Osteocyte (in vitro differentiated cells): Measurements from ENCODE around the gene OARD1. TPM values are rescaled to one million over a fixed set of nuclear protein-coding genes. Genes with fewer than 3 reads are reported as not detected.

Experiments used
- DNase-seq: peaks from one replicate; pipeline ENCODE4 v3.0.0; 2021; ENCODE audit warnings: mixed read lengths; ENCODE audit not compliant: unreplicated experiment; ENCODE audit errors: extremely low spot score
- H3K27ac Mint-ChIP-seq: one replicate; pipeline ENCODE4 v1.8.0; 2021; ENCODE audit warnings: mild to moderate bottlenecking, mixed read lengths; ENCODE audit not compliant: unreplicated experiment
- H3K27me3 Mint-ChIP-seq: one replicate; pipeline ENCODE4 v1.8.0; 2021; ENCODE audit warnings: mixed read lengths; ENCODE audit not compliant: unreplicated experiment
- H3K36me3 Mint-ChIP-seq: one replicate; pipeline ENCODE4 v1.8.0; 2021; ENCODE audit warnings: mixed read lengths; ENCODE audit not compliant: unreplicated experiment
- H3K4me1 Mint-ChIP-seq: one replicate; pipeline ENCODE4 v1.8.0; 2021; ENCODE audit warnings: mixed read lengths; ENCODE audit not compliant: unreplicated experiment
- H3K4me3 Mint-ChIP-seq: one replicate; pipeline ENCODE4 v1.8.0; 2021; ENCODE audit warnings: mild to moderate bottlenecking, moderate library complexity, mixed read lengths; ENCODE audit not compliant: unreplicated experiment
- H3K9me3 Mint-ChIP-seq: one replicate; pipeline ENCODE4 v1.8.0; 2021; ENCODE audit warnings: mixed read lengths; ENCODE audit not compliant: unreplicated experiment
- CTCF ChIP-seq: fragments of 200-600 bp; sonication (generic); IDR thresholded peaks from 2 replicates; pipeline ENCODE4 v1.5.0; 2021; ENCODE audit warnings: antibody characterized with exemption, mild to moderate bottlenecking, moderate library complexity
- total RNA-seq: library from RNA; stranded (reverse); gene quantifications from 2 replicates; pipeline ENCODE4 v1.2.1, GENCODE V29; 2021

OARD1 gene
- total RNA-seq, 1 donor from 2014 or later: 17.2 TPM

GRCh38 chr6:41045664-41046063 lies 26.5 kb downstream of the OARD1 start:
- peaks cover 10% of the 10 kb centered on the region for H3K4me1 Mint-ChIP-seq
- TF ChIP-seq CTCF: no peak
- no peaks in the 10 kb centered on the region for H3K36me3 Mint-ChIP-seq
- H3K4me3 Mint-ChIP-seq: no peak overlapping the region
- H3K9me3 Mint-ChIP-seq: no peaks in the 10 kb centered on the region
- DNase-seq: no peak
- H3K27me3 Mint-ChIP-seq: peaks cover 11% of the 10 kb centered on the region
- no peak overlapping the region for H3K27ac Mint-ChIP-seq

- Mint-ChIP-seq H3K4me1 (peaks cover 6% of the 10 kb centered on the region), H3K36me3 (no peaks in the 10 kb centered on the region), H3K4me3 (no peak overlapping the region), H3K27me3 (peaks cover 22% of the 10 kb centered on the region), H3K27ac (no peak overlapping the region), H3K9me3 (no peaks in the 10 kb centered on the region)
- TF ChIP-seq CTCF: no peak
- no peak for DNase-seq
Measured at GRCh38 chr6:41043151-41043550, 29.0 kb downstream of the OARD1 start.

GRCh38 chr6:41042226-41043055 lies 29.7 kb downstream of the OARD1 start, which contains the start of gene TSPO2:
Gene TSPO2 (plus strand): TSS chr6:41042467. CDS start chr6:41042986, 519 bp downstream.
- Mint-ChIP-seq H3K4me3 (no peak within 1 kb of the TSS), H3K9me3 (no peaks in the 10 kb centered on the region), H3K36me3 (no peaks in the 10 kb centered on the region), H3K4me1 (peaks cover 6% of the 10 kb centered on the region), H3K27me3 (peaks cover 17% of the 10 kb centered on the region), H3K27ac (no peak within 1 kb of the TSS)
- TF ChIP-seq CTCF: no peak
- no peak for DNase-seq

GRCh38 chr6:41040940-41041536 lies 31.1 kb downstream of the OARD1 start:
- H3K4me3 Mint-ChIP-seq: no peak overlapping the region
- TF ChIP-seq CTCF: no peak
- peaks cover 18% of the 10 kb centered on the region for H3K27me3 Mint-ChIP-seq
- H3K4me1 Mint-ChIP-seq: peaks cover 6% of the 10 kb centered on the region
- no peak overlapping the region for H3K27ac Mint-ChIP-seq
- no peak for DNase-seq
- no peaks in the 10 kb centered on the region for H3K9me3 Mint-ChIP-seq
- H3K36me3 Mint-ChIP-seq: no peaks in the 10 kb centered on the region
